Fibroblast of upper back skin (primary cell): ENCODE measurements around the gene HLA-DQB2.

ENCODE experiments used
- DNase-seq: peaks from one replicate; pipeline ENCODE4 v3.0.0-alpha.2; 2013

HLA-DQB2 gene

DNA sequence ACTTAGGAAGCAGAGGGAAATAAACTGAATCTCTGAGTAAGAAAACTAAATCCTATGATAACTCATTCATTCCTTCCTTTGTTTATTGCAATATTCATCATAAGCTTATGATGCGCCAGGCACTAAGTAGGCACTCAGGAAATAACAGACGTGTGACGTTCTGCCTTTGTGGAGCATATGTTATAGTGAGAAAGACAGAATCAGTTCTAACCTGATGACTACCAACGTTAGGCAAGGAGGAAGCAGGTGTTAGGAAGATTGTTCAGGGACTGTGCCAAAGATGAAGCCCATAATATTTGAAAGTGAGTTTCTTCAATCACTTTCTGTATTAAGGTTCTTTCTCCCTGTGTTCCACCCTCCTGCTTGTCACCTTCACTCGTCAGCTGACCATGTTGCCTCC lies 18.6 kb downstream of the HLA-DQB2 start:
- DNase-seq = no peak

DNA sequence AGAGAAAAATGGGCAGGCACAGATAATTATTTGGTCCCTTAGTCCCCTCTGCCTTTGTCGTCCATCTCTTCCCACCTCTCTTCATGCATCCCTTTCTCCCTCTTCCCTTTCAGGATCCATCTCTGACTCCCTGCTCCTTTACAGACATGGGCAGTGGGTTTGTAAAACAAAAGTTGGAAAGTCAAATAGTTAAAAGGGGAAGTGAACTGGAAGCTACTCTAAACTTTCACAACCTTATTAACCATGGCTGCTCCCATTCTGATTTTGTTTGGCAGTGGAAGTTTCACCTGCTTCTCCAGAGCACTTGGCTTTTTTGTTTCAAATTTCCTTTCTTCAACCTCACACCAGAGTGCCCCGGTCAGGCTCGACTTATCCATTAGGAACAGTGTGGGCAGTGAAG lies 21.0 kb downstream of the HLA-DQB2 start:
- DNase-seq = no peak

DNA sequence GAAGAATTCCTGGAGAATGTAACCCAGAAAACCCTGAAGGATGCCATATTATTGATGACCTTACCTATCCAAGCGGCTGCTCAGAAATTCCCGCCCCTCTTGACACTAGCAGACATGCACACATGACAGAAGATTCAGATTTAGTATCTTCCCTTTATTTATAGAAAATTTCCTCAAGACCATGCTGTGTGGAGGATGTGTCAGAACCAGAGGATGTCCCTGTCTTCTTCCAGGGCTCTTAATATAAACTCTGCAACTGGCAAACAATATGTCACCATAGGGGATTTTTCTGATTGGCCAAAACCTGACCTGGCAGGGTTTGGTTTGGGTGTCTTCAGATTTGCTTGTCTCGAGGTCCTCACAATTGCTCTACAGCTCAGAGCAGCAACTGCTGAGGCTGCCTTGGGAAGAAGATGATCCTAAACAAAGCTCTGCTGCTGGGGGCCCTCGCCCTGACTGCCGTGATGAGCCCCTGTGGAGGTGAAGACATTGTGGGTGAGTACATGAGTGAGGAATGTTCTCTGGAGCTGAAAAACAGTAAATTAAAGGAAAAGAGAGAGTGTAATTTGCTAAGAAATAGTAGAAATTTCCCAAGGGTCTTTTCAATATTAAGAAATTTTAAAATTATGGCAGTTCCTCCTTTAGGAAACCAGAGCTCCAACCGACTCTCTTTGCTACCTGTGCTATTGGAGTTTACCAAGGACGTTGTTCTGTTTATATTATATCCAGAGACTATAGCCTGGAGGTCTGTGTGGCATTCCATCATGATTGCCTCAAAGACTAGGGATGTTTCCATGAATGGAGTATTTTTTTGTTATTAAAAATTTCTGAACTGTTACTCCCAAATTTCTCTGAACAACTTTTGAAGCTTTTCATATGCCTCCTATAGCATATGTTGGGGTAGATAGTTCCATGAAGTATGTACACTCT lies 22.0 kb downstream of the HLA-DQB2 start, which contains the start of gene HLA-DQA2:
HLA-DQA2 (plus strand) TSS at position 361 of the 930 bp plus-strand sequence; CDS start at position 414, 53 bp downstream.
- no peak for DNase-seq

DNA sequence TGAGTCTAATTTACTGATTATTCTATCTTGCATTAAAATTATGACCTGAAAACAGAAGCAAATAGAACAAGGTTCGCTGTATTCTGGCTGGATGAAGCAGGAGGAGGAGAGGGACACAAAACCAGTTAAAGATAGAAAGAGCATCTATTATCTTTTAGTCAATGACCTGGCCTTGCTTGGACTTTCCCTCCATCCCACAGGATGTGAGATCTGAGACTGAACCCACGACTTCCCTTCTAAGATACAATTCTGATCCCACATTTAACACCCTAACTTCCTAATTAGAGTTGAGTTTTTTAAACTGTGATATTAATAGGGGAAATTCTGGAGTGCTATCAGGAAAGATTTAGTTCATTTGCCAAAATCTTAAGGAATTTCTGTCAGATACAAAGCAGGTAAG lies 25.2 kb downstream of the HLA-DQB2 start:
- no peak for DNase-seq

DNA sequence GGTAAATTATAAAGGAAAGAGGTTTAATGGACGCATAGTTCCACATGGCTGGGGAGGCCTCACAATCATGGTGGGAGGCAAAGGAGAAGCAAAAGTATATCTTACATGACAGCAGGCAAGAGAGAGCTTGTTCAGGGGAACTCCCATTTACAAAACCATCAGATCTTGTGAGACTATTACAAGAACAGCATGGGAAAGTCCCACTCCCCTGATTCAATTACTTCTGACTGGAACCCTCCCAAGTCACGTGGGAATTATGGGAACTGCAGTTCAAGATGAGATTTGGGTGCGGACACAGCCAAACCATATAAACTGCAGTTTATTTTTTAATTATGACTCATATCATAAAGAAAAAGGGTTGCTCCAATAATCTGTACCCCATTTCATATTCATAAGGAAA lies 44.5 kb downstream of the HLA-DQB2 start:
- DNase-seq = no peak

DNA sequence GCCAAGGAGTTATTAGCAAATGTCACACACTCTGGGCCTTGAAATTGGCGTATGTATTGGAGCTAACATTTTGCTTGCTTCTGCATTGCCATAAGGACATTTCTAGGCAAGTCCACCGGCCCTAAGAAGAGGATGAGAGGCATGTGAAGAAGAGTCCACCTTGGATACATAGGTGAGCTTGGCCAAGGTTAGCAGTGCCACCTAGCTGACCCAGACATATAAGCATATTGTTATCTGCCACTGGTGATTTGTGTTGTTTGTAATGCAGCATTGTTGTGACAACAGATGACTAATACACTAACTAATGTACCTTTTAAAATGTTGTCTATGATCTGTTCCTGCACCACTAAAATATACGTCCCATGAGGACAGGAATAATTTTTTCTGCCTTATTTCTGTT lies 46.9 kb downstream of the HLA-DQB2 start:
- DNase-seq = no peak

DNA sequence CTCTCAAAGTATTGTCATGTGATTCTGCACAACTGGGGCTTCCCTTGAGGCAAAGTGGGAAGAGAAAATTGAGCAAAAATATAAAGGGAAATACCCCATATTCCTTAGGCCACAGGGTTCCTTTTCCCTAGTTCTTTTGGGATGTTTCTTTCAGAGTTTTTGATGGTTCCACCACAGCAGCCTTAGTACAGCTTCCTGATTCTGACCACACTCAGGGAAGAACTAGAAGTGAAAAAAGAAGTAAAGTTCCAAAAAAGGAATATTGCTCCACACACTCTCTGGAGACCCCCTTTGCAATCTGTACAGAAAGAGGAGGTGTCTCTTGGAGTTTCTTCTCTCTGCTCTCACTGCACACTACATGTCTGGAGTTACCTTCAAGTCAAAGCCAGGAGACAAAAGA lies 50.1 kb downstream of the HLA-DQB2 start:
- DNase-seq = no peak

DNA sequence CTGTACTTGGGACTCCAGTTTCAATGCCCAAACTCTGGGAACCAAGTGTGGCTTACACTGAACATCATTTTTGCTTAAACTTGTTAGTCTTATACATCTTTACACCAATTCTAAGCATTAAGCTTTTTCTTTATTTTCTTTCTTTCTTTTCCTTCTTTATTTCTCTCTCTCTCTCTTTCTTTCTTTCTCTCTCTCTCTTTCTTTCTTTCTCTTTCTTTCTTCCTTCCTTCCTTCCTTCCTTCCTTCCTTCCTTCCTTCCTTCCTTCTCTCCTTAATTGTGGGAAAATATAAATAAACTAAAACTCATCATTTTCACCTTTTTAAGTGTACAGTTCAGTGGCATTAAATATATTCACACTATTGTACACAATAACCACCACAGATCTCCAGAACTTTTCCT lies 53.7 kb downstream of the HLA-DQB2 start:
- DNase-seq = no peak
